HG03354 (cell line): Measurements from ENCODE around the gene PNMA6E.
"Not testable (repeated sequence)": the region's sequence is repeated elsewhere in the genome, so short reads cannot be mapped to it uniquely, and the experiment has no call there.

Source experiments
- ATAC-seq: cut with Tn5 transposase; IDR thresholded peaks from one replicate; pipeline ENCODE4 v1.9.1; 2021; ENCODE audit warnings: mild to moderate bottlenecking; ENCODE audit not compliant: unreplicated experiment, poor library complexity, severe bottlenecking

The PNMA6E gene

GRCh38 chrX:153410888-153411254 lies 9.7 kb upstream of the PNMA6E start:
- no peak for ATAC-seq

DNA sequence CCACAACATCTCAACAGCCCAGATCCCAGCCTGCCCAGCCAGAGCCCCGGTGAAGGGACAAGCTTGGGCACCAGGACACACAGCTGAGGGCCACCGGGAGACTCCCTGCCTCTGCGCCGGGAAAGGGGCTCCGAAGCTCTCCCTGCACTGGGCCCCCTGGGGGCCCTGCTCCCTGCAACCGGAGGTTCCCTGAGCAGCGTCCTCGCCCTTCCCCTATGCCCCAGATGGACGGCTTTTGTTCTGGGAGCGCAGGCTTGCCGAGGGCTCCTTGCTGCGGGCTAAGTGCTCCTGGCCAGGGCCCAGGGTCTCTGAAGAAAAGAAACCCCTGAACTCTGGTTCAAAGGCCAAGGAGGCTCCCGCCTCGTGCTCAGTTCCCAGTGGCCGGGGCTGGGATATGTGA lies 9.2 kb upstream of the PNMA6E start:
- no peak for ATAC-seq

DNA sequence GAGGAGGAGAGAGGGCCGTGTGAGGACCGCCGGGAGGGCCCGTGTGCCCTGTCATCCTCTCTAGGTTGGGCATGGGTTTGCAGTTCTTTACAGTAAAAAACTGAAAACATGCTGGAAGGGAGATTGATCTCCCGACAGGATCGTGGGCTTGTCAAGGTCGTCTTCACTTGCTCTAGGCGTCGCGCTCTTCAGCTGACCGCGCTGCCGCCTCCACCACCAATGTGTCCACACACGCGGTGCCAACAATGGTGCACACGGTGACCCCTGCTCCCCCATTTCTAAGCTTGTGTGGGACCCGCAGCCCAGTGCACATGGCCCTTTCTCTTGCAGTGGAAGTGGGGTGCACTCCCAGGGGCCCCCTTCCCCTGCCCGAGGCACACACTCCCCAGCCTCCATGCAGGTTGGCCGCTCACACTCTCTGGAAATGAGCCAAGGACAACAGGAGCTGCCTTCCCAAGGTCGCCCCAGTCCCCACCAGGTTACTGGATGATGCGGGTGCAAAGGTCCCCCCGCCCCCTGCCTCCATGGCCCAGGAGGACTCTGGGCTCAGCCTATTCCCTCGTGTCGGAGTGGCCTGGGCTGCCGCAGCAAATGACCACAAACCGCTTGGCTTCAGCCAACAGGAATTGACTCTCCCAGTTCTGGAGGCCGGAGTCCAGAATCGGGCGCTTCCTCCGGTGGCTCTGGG lies 8.4 kb upstream of the PNMA6E start:
- ATAC-seq = no peak

DNA sequence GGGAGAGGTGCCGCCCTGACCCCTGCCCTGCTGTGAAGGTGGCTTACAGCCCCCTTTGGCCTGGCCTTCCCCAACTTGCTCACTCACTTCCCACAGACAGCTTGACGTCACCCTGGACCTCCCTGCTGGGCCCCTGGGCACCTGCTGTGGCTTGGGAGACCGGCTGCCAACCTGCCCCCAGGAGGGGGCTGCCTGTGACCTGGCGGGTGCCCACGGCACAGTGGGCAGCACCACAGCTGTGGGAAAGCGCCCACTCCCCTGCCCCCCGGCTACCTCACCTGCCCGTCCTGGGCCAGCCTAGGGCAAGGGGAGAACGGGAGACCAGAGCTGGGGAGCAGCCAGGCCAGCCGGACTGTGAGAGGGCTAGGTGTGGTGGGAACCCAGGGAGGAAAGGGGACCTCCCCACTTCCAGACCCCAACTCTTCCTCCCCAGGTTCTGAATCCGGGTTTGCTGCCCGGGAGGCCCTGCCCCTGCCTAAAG lies 7.8 kb upstream of the PNMA6E start:
- no peak for ATAC-seq

DNA sequence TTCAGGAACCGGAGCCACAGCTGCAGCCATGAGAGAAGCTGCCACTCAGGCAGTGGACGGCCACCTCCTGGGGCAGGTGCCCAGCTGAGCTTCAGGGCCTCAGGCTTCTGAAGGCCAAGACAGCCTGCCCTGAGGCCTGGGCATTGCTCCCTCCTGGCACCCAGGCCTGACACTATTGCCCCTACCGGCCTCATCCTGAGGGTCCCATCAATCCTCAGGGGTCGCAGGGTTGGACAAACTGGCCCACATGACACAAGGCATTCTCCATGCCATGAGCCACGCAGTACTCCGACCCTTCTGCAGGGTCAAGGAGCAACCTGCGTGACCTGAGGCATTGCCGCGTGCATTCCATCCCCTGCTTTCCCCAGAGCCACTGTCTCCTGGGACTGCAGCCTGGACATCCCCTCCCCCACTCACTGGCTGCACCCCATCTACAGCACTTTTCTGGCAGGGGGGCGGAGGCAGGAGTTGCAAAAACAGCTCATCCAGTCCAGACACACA lies 7.1 kb upstream of the PNMA6E start:
- no peak for ATAC-seq

- no peak for ATAC-seq
Observed at GRCh38 chrX:153407736-153408135, 6.6 kb upstream of the PNMA6E start.

- no peak for ATAC-seq
Observed at GRCh38 chrX:153406903-153407302, 5.8 kb upstream of the PNMA6E start.

GRCh38 chrX:153406011-153406410 lies 4.9 kb upstream of the PNMA6E start:
- no peak for ATAC-seq

- no peak for ATAC-seq
Observed at GRCh38 chrX:153405426-153405825, 4.3 kb upstream of the PNMA6E start.

DNA sequence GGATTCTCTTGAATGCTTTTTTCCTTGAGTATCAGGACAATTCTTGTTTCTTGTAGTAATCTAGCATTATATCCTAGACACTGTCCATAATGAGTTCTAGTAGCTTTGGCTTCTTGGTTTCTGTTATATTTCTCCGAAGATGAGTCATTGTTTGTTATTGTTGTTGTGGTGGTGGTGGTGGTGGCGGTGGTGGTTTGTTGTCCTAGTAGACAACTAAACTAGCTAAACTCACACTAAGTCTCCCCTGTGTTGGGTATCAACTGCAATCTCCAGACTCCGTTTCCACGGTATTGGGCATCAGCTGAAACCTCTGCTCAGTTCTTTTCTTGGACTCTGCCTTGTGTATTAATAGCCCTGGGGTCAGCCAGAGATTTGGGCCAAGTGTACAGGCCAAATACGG lies 3.2 kb upstream of the PNMA6E start:
- ATAC-seq = not testable (repeated sequence)

- ATAC-seq = no peak
Observed at GRCh38 chrX:153400146-153401132, 711 bp downstream of the PNMA6E start.

GRCh38 chrX:153398275-153398960 lies 2.7 kb downstream of the PNMA6E start:
- ATAC-seq = no peak

- ATAC-seq = no peak
Observed at GRCh38 chrX:153397256-153397960, 3.7 kb downstream of the PNMA6E start.

GRCh38 chrX:153396320-153397195 lies 4.6 kb downstream of the PNMA6E start:
- no peak for ATAC-seq

- ATAC-seq = no peak
Observed at GRCh38 chrX:153395613-153396319, 5.4 kb downstream of the PNMA6E start.

- no peak for ATAC-seq
Observed at GRCh38 chrX:153394612-153395011, 6.5 kb downstream of the PNMA6E start.

- ATAC-seq = no peak
Observed at GRCh38 chrX:153392642-153393321, 8.4 kb downstream of the PNMA6E start.

DNA sequence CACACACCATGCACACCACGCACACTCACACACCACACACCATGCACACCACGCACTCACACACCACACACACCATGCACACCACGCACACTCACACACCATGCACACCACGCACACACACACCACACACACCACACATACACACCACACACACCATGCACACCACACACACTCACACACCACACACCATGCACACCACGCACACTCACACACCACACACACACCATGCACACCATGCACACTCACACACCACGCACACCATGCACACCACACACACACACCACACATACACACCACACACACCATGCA lies 11.7 kb downstream of the PNMA6E start:
- ATAC-seq = not testable (repeated sequence)
